Caco-2 (cell line): ENCODE measurements around the gene HMGA1. TPM values are rescaled to one million over a fixed set of nuclear protein-coding genes. Genes with fewer than 3 reads are reported as not detected.

Source experiments
- BruUV-seq: library from RNA; stranded (reverse); fragments of 400-500 nt; replicated peaks from 2 replicates; lab custom pipeline; 2021; lab: Mats Ljungman, UMichigan
- CTCF ChIA-PET: fragments of 300-600 bp; sonication (Branson Sonifier 250); formaldehyde crosslinking; loops from one replicate; lab custom pipeline; 2022; ENCODE audit warnings: antibody characterized with exemption; lab: Charles Lee
- POLR2A ChIA-PET: fragments of 300-600 bp; sonication (Branson Sonifier 250); formaldehyde crosslinking; loops from one replicate; lab custom pipeline; 2022; ENCODE audit warnings: antibody characterized with exemption; lab: Charles Lee
- DNase-seq, 2 experiments: peaks; one replicate each; pipeline versions ENCODE4 v3.0.0 to v3.0.0-alpha.2; 2020 to 2022
- H3K27me3 ChIP-seq: replicated peaks from 2 replicates; pipeline ENCODE4 v1.6.0; 2011; ENCODE audit warnings: low read length; ENCODE audit not compliant: control insufficient read depth, insufficient read depth
- H3K36me3 ChIP-seq: 2 replicates; pipeline ENCODE4 v1.5.1; 2011; ENCODE audit warnings: low read length; ENCODE audit not compliant: control insufficient read depth, insufficient read depth
- H3K4me1 ChIP-seq: fragments of 250-450 bp; sonication (Bioruptor Pico); 2 replicates; pipeline ENCODE4 v1.5.1; 2020; ENCODE audit warnings: mild to moderate bottlenecking
- H3K4me3 ChIP-seq: 2 replicates; pipeline ENCODE4 v1.5.1; 2011; ENCODE audit warnings: low read depth, mild to moderate bottlenecking, control low read depth, low read length
- H3K9me3 ChIP-seq: fragments of 250-450 bp; sonication (Bioruptor Pico); 2 replicates; pipeline ENCODE4 v1.5.1; 2020; ENCODE audit warnings: mild to moderate bottlenecking, moderate library complexity
- H3K27ac Mint-ChIP-seq: one replicate; pipeline ENCODE4 v1.8.0; 2022; ENCODE audit warnings: mixed read lengths; ENCODE audit not compliant: unreplicated experiment
- H3K27me3 Mint-ChIP-seq: one replicate; pipeline ENCODE4 v1.8.0; 2022; ENCODE audit warnings: mixed read lengths; ENCODE audit not compliant: insufficient read depth, unreplicated experiment
- H3K36me3 Mint-ChIP-seq: one replicate; pipeline ENCODE4 v1.8.0; 2022; ENCODE audit warnings: mild to moderate bottlenecking, mixed read lengths; ENCODE audit not compliant: insufficient read depth, unreplicated experiment
- H3K4me1 Mint-ChIP-seq: one replicate; pipeline ENCODE4 v1.8.0; 2022; ENCODE audit warnings: low read depth, mixed read lengths; ENCODE audit not compliant: unreplicated experiment
- H3K4me3 Mint-ChIP-seq: one replicate; pipeline ENCODE4 v1.8.0; 2022; ENCODE audit warnings: mild to moderate bottlenecking, moderate library complexity, mixed read lengths; ENCODE audit not compliant: unreplicated experiment
- H3K9me3 Mint-ChIP-seq: one replicate; pipeline ENCODE4 v1.8.0; 2022; ENCODE audit warnings: mixed read lengths; ENCODE audit not compliant: unreplicated experiment
- CTCF ChIP-seq, 2 experiments: fragments of 200-600 bp in 1 of 2; IDR thresholded peaks; 1 replicate in 1 of 2; 2 replicates in 1 of 2; pipeline versions ENCODE4 v1.5.1 to v1.8.0; 2011 to 2022; ENCODE audit warnings: antibody characterized with exemption in 1 of 2, control low read depth in 1 of 2, inconsistent platforms in 1 of 2, low read depth in 1 of 2, low read length in 1 of 2, mild to moderate bottlenecking in 1 of 2, moderate library complexity in 1 of 2; ENCODE audit not compliant: insufficient read depth in 1 of 2, severe bottlenecking in 1 of 2, unreplicated experiment in 1 of 2
- intact Hi-C: fragments of 100-400 bp; cut with micrococcal nuclease; formaldehyde crosslinking; loops from one replicate; pipeline ENCODE4 v1.10.0; 2022; ENCODE audit not compliant: unreplicated experiment
- total RNA-seq: library from RNA; stranded (reverse); gene quantifications from 2 replicates; pipeline ENCODE4 v1.2.3, GENCODE V29; 2022

HMGA1 gene
- total RNA-seq, 1 experiment from 2014 or later, result 301 TPM

GRCh38 chr6:34232901-34233300 lies 3.8 kb upstream of the HMGA1 start:
- Histone ChIP-seq H3K27me3 (no peaks in the 10 kb centered on the region), H3K4me1 (0 out of 2 replicates have a peak, but pooled peaks cover 7% of the 10 kb centered on the region), H3K4me3 (no peak overlapping the region), H3K9me3 (no peaks in the 10 kb centered on the region), H3K36me3 (no peaks in the 10 kb centered on the region)
- CTCF ChIA-PET, result no interaction called here
- no TSS peak for BruUV-seq
- H3K27ac Mint-ChIP-seq, result no peak overlapping the region
- no peak for DNase-seq
- intact Hi-C loops, result no loop called here
- H3K27me3 Mint-ChIP-seq, result no peaks in the 10 kb centered on the region
- no peaks in the 10 kb centered on the region for H3K9me3 Mint-ChIP-seq
- no peak for TF ChIP-seq CTCF (IDR thresholded peaks at IDR 0.05; ENCODE audit: insufficient read depth in 1 of 2, low read depth in 1 of 2, low read length in 1 of 2, severe bottlenecking in 1 of 2, unreplicated experiment in 1 of 2)
- H3K36me3 Mint-ChIP-seq, result peaks cover 8% of the 10 kb centered on the region
- no peak overlapping the region for H3K4me3 Mint-ChIP-seq
- H3K4me1 Mint-ChIP-seq, result no peaks in the 10 kb centered on the region
- POLR2A ChIA-PET, result no interaction called here

- H3K36me3 ChIP-seq, result no peaks in the 10 kb centered on the region
- no peak for TF ChIP-seq CTCF (IDR thresholded peaks at IDR 0.05; ENCODE audit: insufficient read depth in 1 of 2, low read depth in 1 of 2, low read length in 1 of 2, severe bottlenecking in 1 of 2, unreplicated experiment in 1 of 2)
- ChIA-PET POLR2A (no interaction called here), CTCF (no interaction called here)
- H3K9me3 Mint-ChIP-seq, result no peaks in the 10 kb centered on the region
- H3K9me3 ChIP-seq, result no peaks in the 10 kb centered on the region
- no TSS peak for BruUV-seq
- H3K27me3 ChIP-seq, result no peaks in the 10 kb centered on the region
- H3K4me3 Mint-ChIP-seq, result no peak overlapping the region
- H3K27me3 Mint-ChIP-seq, result no peaks in the 10 kb centered on the region
- peaks cover 13% of the 10 kb centered on the region for H3K36me3 Mint-ChIP-seq
- no peak for DNase-seq
- peaks cover 13% of the 10 kb centered on the region; the same call in 1 of the 2 replicates for H3K4me1 ChIP-seq
- no peak overlapping the region for H3K4me3 ChIP-seq
- H3K4me1 Mint-ChIP-seq, result no peaks in the 10 kb centered on the region
- intact Hi-C loops, result no loop called here
- H3K27ac Mint-ChIP-seq, result no peak overlapping the region
Measured at GRCh38 chr6:34233867-34234266, 2.8 kb upstream of the HMGA1 start.

- Mint-ChIP-seq H3K27me3 (no peaks in the 10 kb centered on the region), H3K4me1 (no peaks in the 10 kb centered on the region), H3K4me3 (peak overlapping the region; percentile 12), H3K36me3 (peaks cover 16% of the 10 kb centered on the region), H3K9me3 (no peaks in the 10 kb centered on the region), H3K27ac (no peak overlapping the region)
- H3K36me3 ChIP-seq, result no peaks in the 10 kb centered on the region
- intact Hi-C loops, result no loop called here
- no peak overlapping the region for H3K4me3 ChIP-seq
- no TSS peak for BruUV-seq
- ChIA-PET POLR2A (no interaction called here), CTCF (no interaction called here)
- H3K27me3 ChIP-seq, result no peaks in the 10 kb centered on the region
- no peaks in the 10 kb centered on the region for H3K9me3 ChIP-seq
- H3K4me1 ChIP-seq, result peaks cover 21% of the 10 kb centered on the region
- peak in 1 of 2 experiments; percentile 36 for DNase-seq
- no peak for TF ChIP-seq CTCF (IDR thresholded peaks at IDR 0.05; ENCODE audit: insufficient read depth in 1 of 2, low read depth in 1 of 2, low read length in 1 of 2, severe bottlenecking in 1 of 2, unreplicated experiment in 1 of 2)
Measured at GRCh38 chr6:34234667-34235306, 1.9 kb upstream of the HMGA1 start.
